ENCODE results near the gene FLCN. TPM values are rescaled to one million over a fixed set of nuclear protein-coding genes. Genes with fewer than 3 reads are reported as not detected.

FLCN gene
- total and polyA plus RNA-seq, 2 of the 13 experiments (the other 11 are each of a cell fraction or from before 2014, with no cell fraction given), result 16.6 to 24.9 TPM

- TF ChIP-seq TAF15 (IDR thresholded peaks at IDR 0.05; ENCODE audit: low read depth, low read length, poor library complexity, severe bottlenecking) (no peak), E2F2 (CRISPR knock-in tag; IDR thresholded peaks at IDR 0.05; ENCODE audit: borderline replicate concordance) (no peak), HNRNPH1 (optimal IDR thresholded peaks at IDR 0.05; ENCODE audit: low read depth, low read length) (no peak), ZBTB38 (CRISPR knock-in tag; IDR thresholded peaks at IDR 0.05) (no peak), ZNF589 (CRISPR knock-in tag; conservative IDR thresholded peaks at IDR 0.05) (no peak), ZHX2 (IDR thresholded peaks at IDR 0.05; ENCODE audit: low read depth) (no peak), ZHX2 (CRISPR knock-in tag; IDR thresholded peaks at IDR 0.05; ENCODE audit: borderline replicate concordance) (no peak)
Measured at GRCh38 chr17:17228521-17229279, 8.3 kb downstream of the FLCN start (continued).
